GM21528 (cell line): ENCODE data around the gene DNAJC15.
"Not testable (repeated sequence)": the region's sequence is repeated elsewhere in the genome, so short reads cannot be mapped to it uniquely, and the experiment has no call there.

ENCODE experiments used
- ATAC-seq: cut with Tn5 transposase; IDR thresholded peaks from one replicate; pipeline ENCODE4 v1.9.1; 2021; ENCODE audit warnings: mild to moderate bottlenecking, moderate library complexity; ENCODE audit not compliant: unreplicated experiment, low FRiP score

The DNAJC15 gene

DNA sequence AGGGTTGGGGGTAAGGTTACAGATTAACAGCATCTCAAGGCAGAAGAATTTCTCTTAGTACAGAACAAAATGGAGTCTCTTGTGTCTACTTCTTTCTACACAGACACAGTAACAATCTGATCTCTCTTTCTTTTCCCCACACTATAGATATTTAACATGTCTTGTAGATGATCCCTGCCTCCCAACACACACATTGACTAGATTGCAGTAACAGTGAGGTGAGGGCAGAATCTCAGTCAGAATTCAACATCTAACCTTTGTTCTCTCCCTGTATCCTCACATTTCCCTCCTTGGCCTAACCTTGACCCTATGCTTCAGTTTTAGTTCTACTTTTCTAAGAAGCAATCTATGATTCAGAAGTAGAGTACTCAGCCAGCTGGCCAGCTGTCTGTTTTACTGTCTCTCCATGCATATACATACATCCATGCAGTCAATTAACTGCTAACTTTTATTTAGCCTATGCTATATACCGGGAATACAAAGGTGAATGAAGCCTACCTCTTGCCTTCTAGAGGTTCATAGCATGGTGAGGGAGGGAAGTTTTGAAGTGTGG lies 18.1 kb downstream of the DNAJC15 start:
- ATAC-seq, result peak; percentile 45

GRCh38 chr13:43042410-43042921 lies 19.1 kb downstream of the DNAJC15 start:
- no peak for ATAC-seq

GRCh38 chr13:43044720-43045301 lies 21.4 kb downstream of the DNAJC15 start:
- no peak for ATAC-seq

DNA sequence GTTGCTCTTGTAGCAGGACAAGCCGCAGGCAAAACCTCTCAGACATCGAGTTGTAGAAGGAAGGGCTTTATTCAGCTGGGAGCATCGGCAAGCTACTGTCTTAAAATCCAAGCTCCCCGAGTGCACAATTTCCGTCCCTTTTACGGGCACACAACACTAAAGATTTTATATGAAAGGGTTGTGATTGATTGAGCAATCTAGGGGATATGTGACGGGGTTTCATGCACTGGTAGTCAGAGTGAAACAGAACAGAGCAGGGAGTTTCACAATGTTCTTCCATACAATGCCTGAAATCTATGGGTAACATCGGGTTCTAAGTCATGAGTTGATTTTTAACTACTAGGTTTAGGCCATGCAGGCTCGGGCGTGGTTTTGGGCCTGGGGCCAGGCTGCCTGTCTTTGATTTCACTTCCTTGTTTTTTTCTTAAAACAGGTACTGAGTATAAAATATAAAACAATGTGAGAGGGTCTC lies 22.0 kb downstream of the DNAJC15 start:
- not testable (repeated sequence) for ATAC-seq

GRCh38 chr13:43046259-43046658 lies 22.9 kb downstream of the DNAJC15 start:
- ATAC-seq, result no peak

DNA sequence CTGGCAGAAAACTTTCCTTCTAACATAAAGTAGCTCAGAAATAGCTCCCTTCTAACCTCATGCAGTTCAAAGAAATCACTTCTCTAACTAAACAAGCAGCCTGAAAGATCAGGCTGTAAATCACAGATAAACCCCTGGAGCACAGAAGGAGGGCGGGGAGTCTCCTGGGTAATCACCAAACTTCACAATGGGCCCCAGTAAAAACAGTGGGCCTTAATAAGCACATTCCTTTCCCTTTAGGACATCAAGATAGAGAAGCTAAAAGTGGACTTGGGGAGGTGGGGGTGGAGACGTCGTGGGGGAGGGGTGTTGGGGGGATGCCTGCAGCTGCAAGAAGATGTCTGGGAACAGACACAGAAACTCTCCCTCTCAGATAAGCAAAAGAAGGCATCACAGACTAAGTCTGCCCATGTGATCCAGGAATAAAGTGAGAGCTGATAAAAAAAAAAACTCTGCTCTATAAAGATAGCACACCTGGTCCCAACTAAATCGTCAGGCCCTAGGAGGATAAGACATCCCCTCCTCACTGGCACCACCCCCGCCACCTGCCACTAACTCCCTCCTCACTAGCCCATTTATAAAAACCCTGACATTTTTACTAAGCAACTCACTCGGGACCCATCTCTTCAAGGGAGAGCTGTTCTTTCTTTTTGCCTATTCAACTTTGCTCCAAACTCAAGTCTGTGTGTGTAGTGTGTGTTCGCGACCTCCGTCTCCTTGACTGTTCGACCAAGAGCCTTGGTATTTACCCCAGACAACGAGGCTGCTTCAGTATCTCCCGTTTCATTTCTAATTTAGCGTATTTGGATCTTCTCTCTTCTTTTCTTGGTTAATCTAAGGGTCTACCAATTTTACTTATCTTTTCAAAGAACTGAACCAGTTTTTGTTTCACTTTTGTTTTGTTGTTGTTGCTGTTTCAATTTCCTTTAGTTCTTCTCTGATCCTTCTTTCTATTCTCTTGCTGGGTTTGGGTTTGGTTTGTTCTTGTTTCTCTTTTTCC lies 31.7 kb downstream of the DNAJC15 start:
- peak; percentile 54 for ATAC-seq

- ATAC-seq, result no peak
Measured at GRCh38 chr13:43057653-43058317, 34.4 kb downstream of the DNAJC15 start.

- no peak for ATAC-seq
Measured at GRCh38 chr13:43058318-43058674, 34.9 kb downstream of the DNAJC15 start.

GRCh38 chr13:43058831-43059230 lies 35.4 kb downstream of the DNAJC15 start:
- ATAC-seq, result no peak

DNA sequence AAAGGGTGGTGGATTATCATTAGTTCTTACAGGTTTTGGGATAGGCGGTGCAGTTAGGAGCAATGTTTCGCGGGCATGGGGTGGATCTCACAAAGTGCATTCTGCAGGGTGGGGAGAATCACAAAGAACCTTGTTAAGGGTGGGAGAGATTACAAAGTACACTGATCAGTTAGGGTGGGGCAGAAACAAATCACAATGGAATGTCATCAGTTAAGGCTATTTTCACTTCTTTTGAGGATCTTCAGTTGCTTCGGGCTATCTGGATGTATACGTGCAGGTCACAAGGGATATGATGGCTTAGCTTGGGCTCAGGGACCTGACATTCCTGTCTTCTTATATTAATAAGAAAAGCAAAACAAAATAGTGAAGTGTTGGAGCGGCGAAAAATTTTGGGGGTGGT lies 36.4 kb downstream of the DNAJC15 start:
- not testable (repeated sequence) for ATAC-seq

DNA sequence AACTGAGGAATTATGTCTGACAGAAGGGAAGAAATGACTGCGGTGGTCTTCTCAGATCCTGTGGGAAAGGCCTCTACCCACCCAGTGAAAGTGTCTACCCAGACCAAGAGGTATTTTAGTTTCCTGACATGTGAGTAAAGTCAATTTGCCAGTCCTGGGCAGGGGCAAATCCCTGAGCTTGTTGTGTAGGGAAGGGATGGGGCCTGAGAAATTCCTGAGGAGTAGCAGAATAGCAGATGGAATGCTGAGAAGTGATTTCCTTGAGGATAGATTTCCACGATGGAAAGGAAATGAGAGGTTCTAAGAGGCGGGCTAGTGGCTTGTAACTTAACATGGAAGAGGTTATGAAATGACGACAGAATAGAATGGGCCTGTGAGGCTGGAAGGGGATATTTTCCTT lies 37.4 kb downstream of the DNAJC15 start:
- ATAC-seq, result not testable (repeated sequence)

DNA sequence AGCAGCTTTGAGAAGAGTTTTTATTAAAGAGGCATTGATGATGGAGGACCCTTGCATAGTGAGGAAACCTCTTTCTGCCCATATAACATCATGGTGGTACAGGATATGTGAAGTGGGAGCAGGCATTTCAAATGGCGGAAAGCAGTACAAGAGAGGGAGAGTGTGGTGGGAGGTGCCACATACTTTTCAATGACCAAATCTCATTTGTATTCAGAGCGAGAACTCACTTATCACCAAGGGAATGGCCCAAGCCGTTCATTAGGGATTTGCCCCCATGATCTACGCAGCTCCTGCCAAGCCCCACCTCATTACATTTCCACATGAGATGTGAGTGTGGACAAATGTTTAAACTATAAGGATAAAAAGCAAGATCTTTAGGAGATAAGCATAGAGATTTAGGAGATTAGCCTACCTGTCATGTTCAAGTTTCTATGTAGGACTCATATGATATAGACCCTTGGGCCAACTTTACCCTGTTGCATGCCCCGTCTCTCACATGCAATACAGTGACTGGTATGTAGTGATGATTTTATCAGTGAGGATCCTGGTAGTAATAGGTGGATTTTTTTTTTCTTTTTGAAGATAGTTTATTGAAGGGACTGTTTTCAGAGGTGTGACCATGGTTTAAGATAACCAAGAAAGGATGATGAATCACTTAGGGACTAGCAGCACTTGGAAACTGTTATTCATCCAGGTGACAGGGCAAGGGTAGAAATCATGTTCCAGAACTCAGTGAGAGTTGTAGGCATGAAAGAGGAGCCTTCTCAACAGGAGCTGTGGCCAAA lies 38.3 kb downstream of the DNAJC15 start:
- ATAC-seq, result no peak

GRCh38 chr13:43071824-43072223 lies 48.4 kb downstream of the DNAJC15 start:
- no peak for ATAC-seq

DNA sequence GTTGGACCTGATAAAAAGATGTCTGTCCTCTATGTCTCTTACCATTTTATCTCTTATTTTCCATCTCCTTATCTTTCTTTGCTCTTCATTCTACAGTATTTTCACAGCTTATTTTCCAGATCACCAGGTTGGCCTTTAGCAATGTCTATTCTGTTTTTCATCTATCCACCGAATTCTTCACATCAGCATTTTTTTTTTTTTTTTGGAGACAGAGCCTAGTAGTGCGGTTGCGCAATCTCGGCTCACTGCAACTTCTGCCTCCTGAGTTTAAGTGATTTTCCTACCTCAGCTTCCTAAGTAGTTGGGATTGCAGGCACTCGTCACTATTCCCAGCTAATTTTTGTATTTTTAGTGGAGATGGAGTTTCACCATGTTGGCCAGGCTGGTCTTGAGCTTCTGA lies 49.0 kb downstream of the DNAJC15 start:
- ATAC-seq, result no peak

DNA sequence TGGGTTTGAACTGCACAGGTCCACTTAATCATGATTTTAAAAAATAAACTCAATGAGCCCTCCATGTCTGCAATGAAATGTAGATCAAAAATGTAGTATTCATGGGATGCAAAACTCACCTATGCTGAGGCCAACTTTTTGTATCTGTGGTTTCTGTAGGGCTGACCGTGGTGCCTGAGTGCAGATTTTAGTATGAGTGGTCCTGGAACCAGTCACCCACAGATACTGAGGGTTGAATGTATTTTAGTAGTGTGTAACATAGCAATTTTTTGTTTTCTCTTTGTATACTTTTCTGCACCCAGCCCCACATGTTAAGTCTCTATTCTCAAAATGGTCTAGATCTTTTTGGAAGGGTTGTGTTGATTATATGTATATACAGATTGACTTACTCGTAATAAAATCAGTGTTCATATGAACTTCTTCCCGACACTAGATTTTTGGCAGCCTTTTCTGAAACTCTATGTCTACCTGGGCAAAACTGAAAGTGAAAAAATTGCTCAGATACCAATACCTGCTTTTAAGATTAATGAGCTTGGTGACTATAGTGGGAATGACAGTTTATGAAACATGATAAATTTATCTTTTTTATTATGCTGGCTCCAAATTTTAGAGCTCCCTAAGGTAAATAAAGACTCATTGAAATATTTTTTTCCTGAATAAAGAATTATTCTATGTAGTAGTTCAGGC lies 51.6 kb downstream of the DNAJC15 start:
- ATAC-seq, result peak; percentile 69

DNA sequence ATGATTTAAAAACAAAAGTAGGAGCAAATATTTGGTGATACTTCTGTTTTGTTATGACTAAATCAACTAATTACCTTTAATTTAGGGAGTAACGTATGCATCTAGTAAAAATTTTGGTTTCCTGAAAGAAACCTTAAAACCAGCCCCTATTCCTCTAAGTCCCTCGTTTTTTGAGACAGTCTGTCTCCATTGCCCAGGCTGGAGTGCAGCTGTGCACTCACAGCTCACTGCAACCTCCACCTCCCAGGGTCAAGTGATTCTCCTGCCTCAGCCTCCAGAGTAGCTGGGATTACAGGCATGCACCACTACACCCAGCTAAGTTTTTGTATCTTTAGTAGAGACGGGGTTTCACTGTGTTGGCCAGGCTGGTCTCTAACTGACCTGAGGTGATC lies 52.1 kb downstream of the DNAJC15 start:
- ATAC-seq, result not testable (repeated sequence)

DNA sequence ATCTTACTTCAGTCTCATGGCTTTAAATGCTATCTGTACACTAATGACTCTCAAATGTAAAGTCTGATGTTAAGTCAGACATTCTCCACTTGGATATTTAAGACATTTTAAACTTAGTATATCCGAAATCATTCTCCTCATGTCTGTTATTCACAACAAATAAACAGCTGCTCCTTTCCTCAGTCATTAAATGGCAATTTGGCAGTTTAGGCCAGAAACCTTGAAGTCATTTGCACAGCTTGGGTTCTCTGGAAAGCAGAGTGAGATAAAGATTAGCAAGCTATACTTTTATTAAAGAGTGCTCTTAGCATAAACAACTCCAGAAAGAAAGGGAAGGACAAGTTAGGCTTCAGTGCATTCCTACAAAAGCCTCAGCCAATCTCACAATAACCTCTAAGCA lies 53.7 kb downstream of the DNAJC15 start:
- no peak for ATAC-seq

DNA sequence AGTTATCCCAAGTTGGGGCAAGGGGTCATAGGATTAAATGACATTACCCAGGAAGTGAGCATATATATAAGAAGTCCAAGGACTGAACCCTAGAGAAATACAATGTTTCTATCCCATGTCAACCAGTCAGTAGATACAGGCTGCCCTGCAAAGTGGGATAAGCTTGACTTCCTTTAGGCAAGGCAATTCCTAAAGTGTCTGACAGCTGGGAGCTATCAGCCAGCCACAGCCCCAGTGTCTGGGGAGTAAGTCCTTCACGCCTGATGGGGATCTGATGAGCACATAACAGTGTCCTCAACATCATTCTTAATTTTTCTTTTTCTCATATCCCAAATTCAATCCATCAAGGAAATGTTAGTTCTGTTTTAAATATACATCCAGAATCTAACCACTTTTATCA lies 54.1 kb downstream of the DNAJC15 start:
- ATAC-seq, result no peak

DNA sequence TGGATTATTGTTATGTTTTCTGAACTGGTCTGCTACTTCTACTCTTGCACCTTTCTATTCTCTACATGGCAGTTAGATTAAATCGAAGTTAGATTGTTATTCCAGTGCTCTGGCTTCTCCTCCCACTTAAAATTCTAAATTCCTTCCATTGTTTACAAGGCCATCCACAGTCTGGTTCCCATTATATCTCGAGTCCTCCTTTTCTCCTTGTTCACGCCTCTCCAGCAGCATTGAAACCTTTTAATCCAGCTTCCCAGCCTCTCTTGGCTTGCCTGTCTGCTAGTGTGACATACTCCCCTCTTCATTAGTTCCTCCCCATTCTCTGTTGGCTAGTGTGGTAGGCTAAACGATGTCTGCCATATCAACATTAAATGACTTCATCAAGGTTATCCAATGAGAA lies 54.5 kb downstream of the DNAJC15 start:
- ATAC-seq, result no peak
